ENCODE measurements around the gene SH3PXD2B. TPM values are rescaled to one million over a fixed set of nuclear protein-coding genes. Genes with fewer than 3 reads are reported as not detected.
"Not testable (repeated sequence)": the region's sequence is repeated elsewhere in the genome, so short reads cannot be mapped to it uniquely, and the experiment has no call there.

Gene SH3PXD2B
- total RNA-seq, 4 donors from 2014 or later: 13.5 to 43.5 (median 28.1) TPM

- no peak overlapping the region for H3K4me3 ChIP-seq (ENCODE audit: low read depth, poor library complexity, severe bottlenecking)
- DNase-seq (ENCODE audit: low spot score in 2 of 2): no peak
- intact Hi-C loops (cut with DNase I; ENCODE audit: low total_unique reads): no loop called here
- TF ChIP-seq, protein P1, sequence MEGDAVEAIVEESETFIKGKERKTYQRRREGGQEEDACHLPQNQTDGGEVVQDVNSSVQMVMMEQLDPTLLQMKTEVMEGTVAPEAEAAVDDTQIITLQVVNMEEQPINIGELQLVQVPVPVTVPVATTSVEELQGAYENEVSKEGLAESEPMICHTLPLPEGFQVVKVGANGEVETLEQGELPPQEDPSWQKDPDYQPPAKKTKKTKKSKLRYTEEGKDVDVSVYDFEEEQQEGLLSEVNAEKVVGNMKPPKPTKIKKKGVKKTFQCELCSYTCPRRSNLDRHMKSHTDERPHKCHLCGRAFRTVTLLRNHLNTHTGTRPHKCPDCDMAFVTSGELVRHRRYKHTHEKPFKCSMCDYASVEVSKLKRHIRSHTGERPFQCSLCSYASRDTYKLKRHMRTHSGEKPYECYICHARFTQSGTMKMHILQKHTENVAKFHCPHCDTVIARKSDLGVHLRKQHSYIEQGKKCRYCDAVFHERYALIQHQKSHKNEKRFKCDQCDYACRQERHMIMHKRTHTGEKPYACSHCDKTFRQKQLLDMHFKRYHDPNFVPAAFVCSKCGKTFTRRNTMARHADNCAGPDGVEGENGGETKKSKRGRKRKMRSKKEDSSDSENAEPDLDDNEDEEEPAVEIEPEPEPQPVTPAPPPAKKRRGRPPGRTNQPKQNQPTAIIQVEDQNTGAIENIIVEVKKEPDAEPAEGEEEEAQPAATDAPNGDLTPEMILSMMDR (IDR thresholded peaks at IDR 0.05): no peak
- TF ChIP-seq POLR2A (IDR thresholded peaks at IDR 0.05): no peak
- 78 to 89% methylated on average over 15 of the region's 15 CpGs for WGBS, 2 donors
Measured at GRCh38 chr5:172482156-172483020, 28.1 kb upstream of the SH3PXD2B start.

DNA sequence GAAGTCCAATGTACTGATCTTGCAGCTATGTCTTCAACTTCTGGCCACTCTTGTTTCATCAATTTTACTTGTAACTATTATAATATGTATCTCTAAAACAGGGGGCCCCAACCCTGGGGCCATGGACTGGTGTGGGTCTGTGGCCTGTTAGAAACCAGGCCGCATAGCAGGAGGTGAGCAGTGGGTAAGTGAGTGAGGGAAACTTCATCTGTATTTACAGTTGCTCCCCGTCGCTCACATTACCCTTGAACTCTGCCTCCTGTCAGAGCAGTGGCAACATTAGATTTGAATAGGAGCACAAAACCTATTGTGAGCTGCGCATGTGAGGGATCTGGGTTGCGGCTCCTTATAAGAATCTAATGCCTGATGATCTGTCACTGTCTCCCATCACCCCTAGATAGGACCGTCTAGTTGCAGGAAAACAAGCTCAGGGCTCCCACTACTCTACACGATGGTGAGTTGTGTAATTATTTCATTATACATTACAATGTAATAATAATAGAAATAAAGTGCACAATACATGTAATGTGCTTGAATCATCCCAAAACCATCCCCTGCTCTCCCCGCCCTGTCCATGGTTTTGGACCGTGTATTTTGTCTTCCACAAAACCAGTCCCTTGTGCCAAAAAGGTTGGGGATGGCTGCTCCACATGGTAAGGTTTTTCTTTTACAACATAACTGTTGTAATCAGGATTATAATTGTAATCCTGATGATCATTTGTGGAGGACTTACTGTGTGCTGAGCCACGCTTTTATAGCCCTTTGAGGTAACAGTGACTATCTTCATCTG lies 26.9 kb upstream of the SH3PXD2B start:
- H3K4me3 ChIP-seq (ENCODE audit: low read depth, poor library complexity, severe bottlenecking): no peak overlapping the region
- intact Hi-C loops (cut with DNase I; ENCODE audit: low total_unique reads): no loop called here
- TF ChIP-seq, protein P1 (IDR thresholded peaks at IDR 0.05): no peak
- no peak for TF ChIP-seq POLR2A (IDR thresholded peaks at IDR 0.05)
- WGBS, 2 donors: 74 to 79% methylated on average over 10 of the region's 10 CpGs
- DNase-seq (ENCODE audit: low spot score in 2 of 2): no peak

DNA sequence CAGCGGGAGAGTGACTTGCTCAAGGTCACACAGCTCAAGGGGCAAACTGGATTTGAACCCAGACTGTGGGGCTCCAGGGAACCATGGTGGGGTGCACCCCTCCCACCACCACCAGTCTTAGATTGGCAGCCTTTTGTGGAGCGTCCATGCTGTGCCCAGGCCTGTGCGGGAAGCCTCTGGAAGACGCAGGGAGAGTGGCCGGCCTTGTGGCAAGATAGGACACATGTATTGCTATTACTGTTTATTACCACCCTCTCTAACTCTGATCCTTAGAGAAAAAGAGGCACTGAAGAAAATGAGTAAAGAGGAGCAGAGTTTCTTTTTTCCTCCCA lies 25.4 kb upstream of the SH3PXD2B start:
- no peak overlapping the region for H3K4me3 ChIP-seq (ENCODE audit: low read depth, poor library complexity, severe bottlenecking)
- no peak for DNase-seq (ENCODE audit: low spot score in 2 of 2)
- intact Hi-C loops (cut with DNase I; ENCODE audit: low total_unique reads): loop anchor here (5.0 kb wide), 1 partner anchor 218 kb away; no protein-coding TSS in a partner anchor
- WGBS, 2 donors: 84 to 87% methylated on average over 5 of the region's 5 CpGs
- no peak for TF ChIP-seq POLR2A (IDR thresholded peaks at IDR 0.05)
- TF ChIP-seq, protein P1 (IDR thresholded peaks at IDR 0.05): no peak

DNA sequence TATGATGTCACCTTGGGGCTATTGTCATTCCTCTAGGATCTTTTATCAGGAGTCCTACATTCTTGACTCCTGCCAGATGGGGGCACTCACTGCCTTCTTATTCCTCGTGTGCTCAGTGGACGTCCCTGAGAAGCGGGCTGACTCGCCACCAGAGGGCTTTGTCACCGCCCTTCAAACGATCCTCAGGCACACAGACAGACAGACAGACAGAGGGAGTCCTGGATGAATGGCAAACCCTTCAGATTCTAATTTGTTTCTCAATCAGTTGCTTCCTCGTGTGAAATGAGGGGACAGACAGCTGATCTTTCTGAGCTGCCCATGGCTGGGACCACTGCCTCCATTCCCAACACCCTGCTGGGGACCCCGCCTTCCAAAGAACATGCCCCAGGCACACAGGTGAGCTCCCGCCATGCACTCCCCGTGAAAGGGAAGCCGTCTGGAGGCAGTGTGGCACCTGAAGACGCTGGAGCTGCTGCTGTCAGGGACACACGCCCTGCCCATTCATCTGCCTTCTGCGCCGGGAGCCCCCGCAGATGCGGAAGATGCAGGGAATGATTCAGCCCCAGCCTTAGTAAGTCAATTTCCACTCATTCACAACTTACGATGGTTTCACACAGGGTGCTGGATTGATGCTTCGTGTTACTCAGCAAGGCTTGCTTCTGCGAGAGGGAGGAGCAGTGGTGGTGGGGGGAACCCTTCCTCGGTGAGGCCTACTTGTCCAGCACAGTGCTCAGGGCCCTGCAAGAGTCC lies 24.9 kb upstream of the SH3PXD2B start:
- intact Hi-C loops (cut with DNase I; ENCODE audit: low total_unique reads): loop anchor here (5.0 kb wide), 1 partner anchor 218 kb away; no protein-coding TSS in a partner anchor
- H3K4me3 ChIP-seq (ENCODE audit: low read depth, poor library complexity, severe bottlenecking): no peak overlapping the region
- no peak for TF ChIP-seq POLR2A (IDR thresholded peaks at IDR 0.05)
- TF ChIP-seq, protein P1 (IDR thresholded peaks at IDR 0.05): peak in 1 of 3 donors; percentile 75
- peak; percentile 73 to 93 for DNase-seq (ENCODE audit: low spot score in 2 of 2)
- 40 to 45% methylated on average over 20 to 21 of the region's 21 CpGs for WGBS, 2 donors

GRCh38 chr5:172478695-172479033 lies 24.3 kb upstream of the SH3PXD2B start:
- intact Hi-C loops (cut with DNase I; ENCODE audit: low total_unique reads): loop anchor here (5.0 kb wide), 1 partner anchor 219 kb away; no protein-coding TSS in a partner anchor
- 49 to 52% methylated on average over 3 of the region's 3 CpGs for WGBS, 2 donors
- not testable (repeated sequence) for H3K4me3 ChIP-seq (ENCODE audit: low read depth, poor library complexity, severe bottlenecking); DNase-seq (ENCODE audit: low spot score in 2 of 2)

All from lower leg skin (tissue), 4 donors.